Right lobe of liver (tissue), 6 donors: ENCODE results near the gene SPATC1L. TPM values are rescaled to one million over a fixed set of nuclear protein-coding genes. Genes with fewer than 3 reads are reported as not detected.
A peak's percentile ranks its signal among the peaks of the same experiment; 100 is the strongest.

Source experiments
- ATAC-seq, 4 donors: fragments of 200-7000 bp; cut with Tn5 transposase; one replicate each; pipeline ENCODE4 v1.9.1; 2020; ENCODE audit warnings: mild to moderate bottlenecking in 4 of 4, moderate library complexity in 4 of 4
- DNase-seq, 3 donors: peaks; one replicate each; pipeline ENCODE4 v3.0.0-alpha.2; 2020
- H3K27ac ChIP-seq, 3 donors: fragments of 200-600 bp; one replicate each; pipeline ENCODE4 v1.8.0; 2022
- H3K27me3 ChIP-seq, 2 donors: fragments of 200-600 bp; one replicate each; pipeline ENCODE4 v1.8.0; 2022
- H3K36me3 ChIP-seq, 4 donors: fragments of 200-600 bp; sonication (generic) in 1 of 4; one replicate each; pipeline versions ENCODE4 v1.5.1 to v1.8.0; 2017 to 2022; ENCODE audit warnings: control low read depth in 1 of 4
- H3K4me1 ChIP-seq, 4 donors: fragments of 200-600 bp; sonication (generic) in 1 of 4; one replicate each; pipeline versions ENCODE4 v1.5.1 to v1.8.0; 2017 to 2022; ENCODE audit warnings: control low read depth in 1 of 4
- H3K4me3 ChIP-seq, 3 donors: fragments of 200-600 bp; one replicate each; pipeline ENCODE4 v1.8.0; 2022
- H3K9me3 ChIP-seq, 4 donors: fragments of 200-600 bp; sonication (generic) in 1 of 4; one replicate each; pipeline versions ENCODE4 v1.5.1 to v1.8.0; 2017 to 2022; ENCODE audit warnings: control low read depth in 1 of 4
- POLR2A ChIP-seq: fragments of 450-650 bp; IDR thresholded peaks from one replicate; pipeline ENCODE4 v1.6.1; 2017; ENCODE audit warnings: antibody characterized with exemption, mild to moderate bottlenecking
- WGBS: methylation state at CpG from one replicate; pipeline ENCODE4 v1.1.6; 2018; ENCODE audit warnings: low coverage, low lambda C conversion rate; ENCODE audit not compliant: insufficient coverage; ENCODE audit errors: missing lambda C conversion rate; 5-methylcytosine and 5-hydroxymethylcytosine counted together
- intact Hi-C, 2 donors: fragments of 100-400 bp; cut with DNase I; formaldehyde crosslinking; loops; one replicate each; pipeline versions ENCODE4 v1.11.2 to v1.14.1; 2022
- total RNA-seq, 6 experiments: library from RNA; depleted of rRNA in 2 of 6; stranded (reverse); fragments of >200 nt in 2 of 6; fragmentation: NEBNext Ultra II Directional in 3 of 6; extraction: Animal tissue kit (Norgen Biotek cat#: 25700) in 3 of 6; gene quantifications; one replicate each; pipeline versions ENCODE4 v1.1.0 to v1.2.4, GENCODE V29; 2016 to 2023
- TF ChIP-seq, protein P1 (sequence below), 4 donors: fragments of 200-600 bp in 3 of 4; fragments of 450-650 bp in 1 of 4; IDR thresholded peaks; one replicate each; pipeline versions ENCODE4 v1.5.1 to v1.8.0; 2016 to 2022; ENCODE audit warnings: antibody characterized with exemption in 4 of 4, mild to moderate bottlenecking in 2 of 4
- donor health status: DM: no; HTN: yes; CAD: no.
- donor health status: DM: no; HTN: no; CAD: no.
- donor health status: DM: no; HTN: no; CAD: no.
- donor health status: DM: no; HTN: yes; CAD: no.
- donor health status: DM: no; HTN: yes; CAD: no.

The SPATC1L gene
- total RNA-seq, 6 experiments from 2014 or later, result 0.31 to 1.7 (median 0.51) TPM; not detected in 2

- no peak overlapping the region for H3K27ac ChIP-seq
- ATAC-seq (peak in 1 of 4 donors; percentile 2), DNase-seq (peak; percentile 19 to 57 (median 46))
- no peaks in the 10 kb centered on the region for H3K9me3 ChIP-seq
- WGBS, result 89% methylated on average over 14 of the region's 69 CpGs
- H3K36me3 ChIP-seq, result no peaks in the 10 kb centered on the region
- TF ChIP-seq POLR2A, result no peak
- TF ChIP-seq, protein P1, sequence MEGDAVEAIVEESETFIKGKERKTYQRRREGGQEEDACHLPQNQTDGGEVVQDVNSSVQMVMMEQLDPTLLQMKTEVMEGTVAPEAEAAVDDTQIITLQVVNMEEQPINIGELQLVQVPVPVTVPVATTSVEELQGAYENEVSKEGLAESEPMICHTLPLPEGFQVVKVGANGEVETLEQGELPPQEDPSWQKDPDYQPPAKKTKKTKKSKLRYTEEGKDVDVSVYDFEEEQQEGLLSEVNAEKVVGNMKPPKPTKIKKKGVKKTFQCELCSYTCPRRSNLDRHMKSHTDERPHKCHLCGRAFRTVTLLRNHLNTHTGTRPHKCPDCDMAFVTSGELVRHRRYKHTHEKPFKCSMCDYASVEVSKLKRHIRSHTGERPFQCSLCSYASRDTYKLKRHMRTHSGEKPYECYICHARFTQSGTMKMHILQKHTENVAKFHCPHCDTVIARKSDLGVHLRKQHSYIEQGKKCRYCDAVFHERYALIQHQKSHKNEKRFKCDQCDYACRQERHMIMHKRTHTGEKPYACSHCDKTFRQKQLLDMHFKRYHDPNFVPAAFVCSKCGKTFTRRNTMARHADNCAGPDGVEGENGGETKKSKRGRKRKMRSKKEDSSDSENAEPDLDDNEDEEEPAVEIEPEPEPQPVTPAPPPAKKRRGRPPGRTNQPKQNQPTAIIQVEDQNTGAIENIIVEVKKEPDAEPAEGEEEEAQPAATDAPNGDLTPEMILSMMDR (IDR thresholded peaks at IDR 0.05), result no peak
- no peak overlapping the region for H3K4me3 ChIP-seq
- no peaks in the 10 kb centered on the region for H3K4me1 ChIP-seq
- H3K27me3 ChIP-seq, result no peaks in the 10 kb centered on the region
- intact Hi-C loops, result no loop called here
Observed at GRCh38 chr21:46111857-46112724, 72.2 kb downstream of the SPATC1L start.

- H3K36me3 ChIP-seq, result no peaks in the 10 kb centered on the region
- H3K27ac ChIP-seq, result no peak overlapping the region
- H3K27me3 ChIP-seq, result no peaks in the 10 kb centered on the region
- peak in 2 of 3 donors; percentile 42 to 50 for DNase-seq
- intact Hi-C loops, result no loop called here
- no peaks in the 10 kb centered on the region for H3K4me1 ChIP-seq
- peak in 1 of 4 donors; percentile 0 for ATAC-seq
- no CpG with 5 or more reads among the region's 12 CpGs for WGBS
- H3K4me3 ChIP-seq, result no peak overlapping the region
- TF ChIP-seq POLR2A, result no peak
- TF ChIP-seq, protein P1 (IDR thresholded peaks at IDR 0.05), result no peak
- H3K9me3 ChIP-seq, result no peaks in the 10 kb centered on the region
Observed at GRCh38 chr21:46111193-46111571, 73.1 kb downstream of the SPATC1L start.

Other genes starting within 250 kb of the SPATC1L start
- 10 to 100 TPM; 28.2 to 79.9 (median 51.1) TPM for gene COL6A1, start 202.7 kb downstream of the SPATC1L start, total RNA-seq
- 10 to 100 TPM; 17.3 to 81.7 (median 38.4) TPM for gene COL6A2, start 86.3 kb downstream of the SPATC1L start, total RNA-seq
- gene FTCD, start 28.9 kb downstream of the SPATC1L start, total RNA-seq, result 100 to 1,000 TPM; 141 to 668 (median 417) TPM
- 100 to 1,000 TPM in 1 of 6 experiments, 10 to 100 TPM in 5; 37.0 to 103 (median 59.6) TPM for gene LSS, start 44.3 kb upstream of the SPATC1L start, total RNA-seq
- gene MCM3AP, start 101.2 kb upstream of the SPATC1L start, total RNA-seq, result 10 to 100 TPM; 34.4 to 44.6 (median 40.7) TPM
- 10 to 100 TPM in 2 of 6 experiments, 1 to 10 TPM in 4; 6.3 to 16.0 (median 7.3) TPM for gene YBEY, start 101.9 kb upstream of the SPATC1L start, total RNA-seq
- 1 to 10 TPM in 5 of 6 experiments, under 1 TPM in 1; 1.00 to 2.4 (median 1.4) TPM for gene C21orf58, start 139.4 kb upstream of the SPATC1L start, total RNA-seq
- gene PCNT, start 139.7 kb upstream of the SPATC1L start, total RNA-seq, result 10 to 100 TPM in 5 of 6 experiments, 1 to 10 TPM in 1; 9.9 to 18.2 (median 14.1) TPM